CD4-positive, alpha-beta T cell (primary cell): ENCODE results near the gene BRINP3. TPM values are rescaled to one million over a fixed set of nuclear protein-coding genes. Genes with fewer than 3 reads are reported as not detected.

Source experiments
- ATAC-seq: fragments of 200-7000 bp; cut with Tn5 transposase; one replicate; pipeline ENCODE4 v1.10.0; 2022; ENCODE audit warnings: mild to moderate bottlenecking; ENCODE audit not compliant: poor library complexity
- CTCF ChIA-PET: fragments of 350-600 bp; sonication (Branson Sonifier 250); formaldehyde crosslinking; loops from one replicate; lab custom pipeline; 2021; ENCODE audit warnings: antibody characterized with exemption, inconsistent platforms; lab: Charles Lee
- POLR2A ChIA-PET: fragments of 350-600 bp; sonication (Branson Sonifier 250); formaldehyde crosslinking; loops from one replicate; lab custom pipeline; 2021; ENCODE audit warnings: antibody characterized with exemption, inconsistent platforms; lab: Charles Lee
- DNase-seq, 14 experiments: peaks; one replicate each; pipeline ENCODE4 v3.0.0-alpha.2; 2013 to 2020; ENCODE audit warnings: mixed read lengths in 2 of 14
- H3K27ac ChIP-seq, 2 donors: one replicate each; pipeline versions ENCODE4 v1.5.1 to v1.7.0; 2013; ENCODE audit warnings: low read length in 2 of 2, low read depth in 1 of 2, mild to moderate bottlenecking in 1 of 2
- H3K27me3 ChIP-seq, 2 experiments: 1 replicate in 1 of 2; 2 replicates in 1 of 2; pipeline versions ENCODE4 v1.6.1 to v1.7.0; 2013; ENCODE audit warnings: low read length in 2 of 2, control low read depth in 1 of 2, mild to moderate bottlenecking in 1 of 2, moderate library complexity in 1 of 2; ENCODE audit not compliant: insufficient read depth in 2 of 2, control insufficient read depth in 1 of 2
- H3K36me3 ChIP-seq: one replicate; pipeline ENCODE4 v1.6.1; 2013; ENCODE audit warnings: low read length, control low read depth; ENCODE audit not compliant: insufficient read depth
- H3K4me1 ChIP-seq: one replicate; pipeline ENCODE4 v1.6.1; 2013; ENCODE audit warnings: low read length, control low read depth; ENCODE audit not compliant: insufficient read depth
- H3K4me3 ChIP-seq: one replicate; pipeline ENCODE4 v1.5.1; 2013; ENCODE audit warnings: mild to moderate bottlenecking, low read length, moderate library complexity
- H3K9me3 ChIP-seq, 2 experiments: 1 replicate in 1 of 2; 2 replicates in 1 of 2; pipeline versions ENCODE4 v1.6.1 to v1.7.0; 2013; ENCODE audit warnings: low read length in 2 of 2, mild to moderate bottlenecking in 2 of 2, control low read depth in 1 of 2, moderate library complexity in 1 of 2; ENCODE audit not compliant: control insufficient read depth in 1 of 2, insufficient read depth in 1 of 2
- H3K27ac Mint-ChIP-seq: one replicate; pipeline ENCODE4 v1.8.0; 2020; ENCODE audit warnings: mixed read lengths
- H3K27me3 Mint-ChIP-seq: one replicate; pipeline ENCODE4 v1.8.0; 2021; ENCODE audit warnings: mixed read lengths
- H3K36me3 Mint-ChIP-seq: one replicate; pipeline ENCODE4 v1.8.0; 2021; ENCODE audit warnings: low read depth, mixed read lengths
- H3K4me1 Mint-ChIP-seq: one replicate; pipeline ENCODE4 v1.8.0; 2021; ENCODE audit warnings: low read depth, mixed read lengths
- H3K4me3 Mint-ChIP-seq: one replicate; pipeline ENCODE4 v1.8.0; 2020; ENCODE audit warnings: mild to moderate bottlenecking, mixed read lengths
- H3K9me3 Mint-ChIP-seq: one replicate; pipeline ENCODE4 v1.8.0; 2020; ENCODE audit warnings: mixed read lengths
- intact Hi-C, 2 experiments: fragments of 100-400 bp; cut with DNase I in 1 of 2; cut with micrococcal nuclease in 1 of 2; formaldehyde crosslinking; loops; one replicate each; pipeline versions ENCODE4 v1.15.1 to v1.9.0; 2023 to 2025; cut with DNase I, micrococcal nuclease
- total RNA-seq, 174 experiments: library from RNA in 2 of 174; stranded (reverse) in 2 of 174; gene quantifications; one replicate each; pipeline ENCODE4 v1.2.3 and lab custom pipeline; 2021 to 2026
- TF ChIP-seq, protein P1 (sequence below): fragments of 200-600 bp; IDR thresholded peaks from one replicate; pipeline ENCODE4 v1.8.0; 2022; ENCODE audit warnings: antibody characterized with exemption, mild to moderate bottlenecking

The BRINP3 gene
- total RNA-seq, 2 experiments from 2014 or later = not detected

DNA sequence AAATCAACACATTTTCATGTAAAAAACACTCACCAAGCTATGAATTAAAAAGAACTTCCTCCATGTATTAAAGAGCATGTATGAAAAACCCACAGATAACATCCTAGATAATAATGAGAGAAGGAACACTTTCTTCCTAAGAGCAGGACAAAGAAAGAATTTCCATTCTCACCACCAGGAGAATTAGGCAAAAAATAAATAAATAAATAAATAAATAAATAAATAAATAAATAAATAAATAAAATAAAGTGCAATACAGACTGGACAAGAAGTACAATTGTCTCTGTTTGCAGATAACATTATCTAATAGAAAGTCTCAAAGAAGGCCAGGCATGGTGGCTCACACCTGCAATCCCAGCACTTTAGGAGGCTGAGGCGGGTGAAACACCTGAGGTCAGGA is 218.2 kb downstream of the BRINP3 start:
- Histone ChIP-seq H3K27ac (no peak overlapping the region), H3K9me3 (peaks cover 0 to 10% of the 10 kb centered on the region in 2 experiments), H3K36me3 (no peaks in the 10 kb centered on the region), H3K4me1 (no peaks in the 10 kb centered on the region), H3K27me3 (no peaks in the 10 kb centered on the region), H3K4me3 (no peak overlapping the region)
- ATAC-seq = no peak
- CTCF ChIA-PET = no interaction called here
- intact Hi-C loops = no loop called here
- TF ChIP-seq, protein P1, sequence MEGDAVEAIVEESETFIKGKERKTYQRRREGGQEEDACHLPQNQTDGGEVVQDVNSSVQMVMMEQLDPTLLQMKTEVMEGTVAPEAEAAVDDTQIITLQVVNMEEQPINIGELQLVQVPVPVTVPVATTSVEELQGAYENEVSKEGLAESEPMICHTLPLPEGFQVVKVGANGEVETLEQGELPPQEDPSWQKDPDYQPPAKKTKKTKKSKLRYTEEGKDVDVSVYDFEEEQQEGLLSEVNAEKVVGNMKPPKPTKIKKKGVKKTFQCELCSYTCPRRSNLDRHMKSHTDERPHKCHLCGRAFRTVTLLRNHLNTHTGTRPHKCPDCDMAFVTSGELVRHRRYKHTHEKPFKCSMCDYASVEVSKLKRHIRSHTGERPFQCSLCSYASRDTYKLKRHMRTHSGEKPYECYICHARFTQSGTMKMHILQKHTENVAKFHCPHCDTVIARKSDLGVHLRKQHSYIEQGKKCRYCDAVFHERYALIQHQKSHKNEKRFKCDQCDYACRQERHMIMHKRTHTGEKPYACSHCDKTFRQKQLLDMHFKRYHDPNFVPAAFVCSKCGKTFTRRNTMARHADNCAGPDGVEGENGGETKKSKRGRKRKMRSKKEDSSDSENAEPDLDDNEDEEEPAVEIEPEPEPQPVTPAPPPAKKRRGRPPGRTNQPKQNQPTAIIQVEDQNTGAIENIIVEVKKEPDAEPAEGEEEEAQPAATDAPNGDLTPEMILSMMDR = no peak
- Mint-ChIP-seq H3K9me3 (peaks cover 8% of the 10 kb centered on the region), H3K27me3 (no peaks in the 10 kb centered on the region), H3K27ac (no peak overlapping the region), H3K4me3 (no peak overlapping the region), H3K4me1 (no peaks in the 10 kb centered on the region), H3K36me3 (no peaks in the 10 kb centered on the region)
- no peak for DNase-seq
- POLR2A ChIA-PET = no interaction called here

DNA sequence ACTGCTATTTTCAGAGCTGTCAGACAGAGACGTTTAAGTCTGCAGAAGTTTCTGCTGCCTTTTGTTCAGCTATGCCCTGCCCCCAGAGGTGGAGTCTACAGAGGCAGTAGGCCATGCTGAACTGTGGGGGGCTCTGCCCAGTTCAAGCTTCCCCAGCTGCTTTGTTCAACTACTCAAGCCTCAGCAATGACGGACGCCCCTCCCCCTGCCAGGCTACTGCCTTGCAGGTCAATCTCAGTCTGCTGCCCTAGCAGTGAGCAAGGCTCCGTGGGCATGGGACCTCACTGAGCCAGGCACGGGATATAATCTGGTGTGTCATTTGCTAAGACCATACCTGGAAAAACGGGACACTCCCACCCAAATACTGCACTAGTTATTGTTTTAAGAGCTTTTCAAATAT is 219.7 kb downstream of the BRINP3 start:
- Histone ChIP-seq H3K9me3 (peaks cover 0 to 7% of the 10 kb centered on the region in 2 experiments), H3K27ac (no peak overlapping the region), H3K27me3 (no peaks in the 10 kb centered on the region), H3K4me1 (no peaks in the 10 kb centered on the region), H3K4me3 (no peak overlapping the region), H3K36me3 (no peaks in the 10 kb centered on the region)
- no peaks in the 10 kb centered on the region for H3K36me3 Mint-ChIP-seq
- POLR2A ChIA-PET = no interaction called here
- no peaks in the 10 kb centered on the region for H3K4me1 Mint-ChIP-seq
- ATAC-seq = no peak
- CTCF ChIA-PET = no interaction called here
- peaks cover 8% of the 10 kb centered on the region for H3K9me3 Mint-ChIP-seq
- intact Hi-C loops = no loop called here
- no peak overlapping the region for H3K27ac Mint-ChIP-seq
- no peak overlapping the region for H3K4me3 Mint-ChIP-seq
- no peaks in the 10 kb centered on the region for H3K27me3 Mint-ChIP-seq
- TF ChIP-seq, protein P1 = no peak
- DNase-seq = peak in 1 of 14 experiments; percentile 5

DNA sequence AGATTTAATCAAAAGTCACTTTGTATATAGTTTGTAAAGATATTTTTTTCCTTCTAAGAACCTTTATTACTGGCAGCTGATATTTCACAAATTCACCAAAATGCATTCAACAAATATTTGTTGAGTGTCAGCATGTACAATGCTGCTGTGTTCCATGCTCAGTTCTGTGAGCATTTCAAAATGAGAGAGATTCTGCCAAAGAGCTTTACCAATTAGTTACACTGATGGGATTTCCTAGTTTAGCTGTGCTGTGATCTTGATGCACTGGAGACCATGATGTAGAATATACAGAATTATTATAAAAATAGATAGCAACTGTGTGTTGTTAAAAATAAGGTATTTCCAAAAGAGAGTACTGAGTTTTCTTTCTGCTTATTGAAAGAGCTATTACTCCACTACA is 225.6 kb downstream of the BRINP3 start:
- Mint-ChIP-seq H3K4me1 (no peaks in the 10 kb centered on the region), H3K4me3 (no peak overlapping the region), H3K9me3 (peaks cover 2% of the 10 kb centered on the region), H3K27me3 (no peaks in the 10 kb centered on the region), H3K27ac (no peak overlapping the region), H3K36me3 (no peaks in the 10 kb centered on the region)
- no peak for ATAC-seq
- intact Hi-C loops = no loop called here
- Histone ChIP-seq H3K9me3 (peaks cover 0 to 3% of the 10 kb centered on the region in 2 experiments), H3K4me3 (no peak overlapping the region), H3K27me3 (no peaks in the 10 kb centered on the region), H3K27ac (no peak overlapping the region), H3K4me1 (no peaks in the 10 kb centered on the region), H3K36me3 (no peaks in the 10 kb centered on the region)
- no peak for DNase-seq
- ChIA-PET CTCF (no interaction called here), POLR2A (no interaction called here)
- TF ChIP-seq, protein P1 = no peak
